Measurements from ENCODE around the gene PCDHA9.
"Not testable (repeated sequence)": the region's sequence is repeated elsewhere in the genome, so short reads cannot be mapped to it uniquely, and the experiment has no call there.

The PCDHA9 gene

GRCh38 chr5:140834439-140835008 lies 13.7 kb upstream of the PCDHA9 start:
- DNase-seq: not testable (repeated sequence)

GRCh38 chr5:140835622-140836510 lies 12.3 kb upstream of the PCDHA9 start:
- no peak for DNase-seq

GRCh38 chr5:140840978-140841962 lies 6.9 kb upstream of the PCDHA9 start, which contains the start of gene PCDHA8:
PCDHA8 (plus strand) TSS chr5:140841187; CDS start chr5:140841322, 135 bp downstream.
- DNase-seq: no peak

GRCh38 chr5:140842798-140843733 lies 5.1 kb upstream of the PCDHA9 start:
- DNase-seq: no peak

GRCh38 chr5:140849831-140850634 lies 1.9 kb downstream of the PCDHA9 start:
- not testable (repeated sequence) for DNase-seq

- no peak for DNase-seq
Measured at GRCh38 chr5:140855772-140856674, 7.8 kb downstream of the PCDHA9 start, which contains the start of gene PCDHA10. PCDHA10 (plus strand) TSS chr5:140855897; CDS start chr5:140856049, 152 bp downstream.

GRCh38 chr5:140857177-140857986 lies 9.2 kb downstream of the PCDHA9 start:
- no peak for DNase-seq

GRCh38 chr5:140857987-140858240 lies 9.7 kb downstream of the PCDHA9 start:
- no peak for DNase-seq

- DNase-seq: no peak
Measured at GRCh38 chr5:140862441-140863295, 14.5 kb downstream of the PCDHA9 start.

- no peak for DNase-seq
Measured at GRCh38 chr5:140868721-140869554, 20.8 kb downstream of the PCDHA9 start, which contains the start of gene PCDHA11. PCDHA11 (plus strand) TSS chr5:140868957; CDS start chr5:140869104, 147 bp downstream.

- no peak for DNase-seq
Measured at GRCh38 chr5:140869555-140869886, 21.3 kb downstream of the PCDHA9 start.

- no peak for DNase-seq
Measured at GRCh38 chr5:140870221-140871201, 22.3 kb downstream of the PCDHA9 start.

- DNase-seq: no peak
Measured at GRCh38 chr5:140875085-140876065, 27.2 kb downstream of the PCDHA9 start, which contains the start of gene PCDHA12. PCDHA12 (plus strand) TSS chr5:140875308; CDS start chr5:140875473, 165 bp downstream.

GRCh38 chr5:140876541-140877261 lies 28.5 kb downstream of the PCDHA9 start:
- not testable (repeated sequence) for DNase-seq
